IPS DF 19.7 (cell line): ENCODE results near the gene F7.

Experiments used
- DNase-seq: peaks from one replicate; pipeline ENCODE4 v3.0.0-alpha.2; 2013; ENCODE audit warnings: low read depth, low spot score

The F7 gene

GRCh38 chr13:113137691-113138298 lies 32.2 kb downstream of the F7 start:
- no peak for DNase-seq

GRCh38 chr13:113138792-113139551 lies 33.4 kb downstream of the F7 start:
- no peak for DNase-seq

- DNase-seq = no peak
Measured at GRCh38 chr13:113139577-113139976, 34.0 kb downstream of the F7 start.

- DNase-seq = no peak
Measured at GRCh38 chr13:113140677-113141600, 35.3 kb downstream of the F7 start.

- DNase-seq = no peak
Measured at GRCh38 chr13:113141601-113141970, 36.0 kb downstream of the F7 start.

- DNase-seq = no peak
Measured at GRCh38 chr13:113142876-113143275, 37.3 kb downstream of the F7 start.

GRCh38 chr13:113143466-113144254 lies 38.1 kb downstream of the F7 start:
- no peak for DNase-seq

GRCh38 chr13:113144255-113144629 lies 38.7 kb downstream of the F7 start:
- DNase-seq = no peak

- DNase-seq = no peak
Measured at GRCh38 chr13:113145496-113145895, 39.9 kb downstream of the F7 start.

GRCh38 chr13:113145911-113146598 lies 40.5 kb downstream of the F7 start:
- DNase-seq = no peak

- DNase-seq = no peak
Measured at GRCh38 chr13:113146750-113147149, 41.2 kb downstream of the F7 start.

GRCh38 chr13:113147206-113147605 lies 41.6 kb downstream of the F7 start:
- no peak for DNase-seq

GRCh38 chr13:113148407-113148806 lies 42.8 kb downstream of the F7 start:
- no peak for DNase-seq

GRCh38 chr13:113148940-113149503 lies 43.4 kb downstream of the F7 start:
- DNase-seq = no peak

- no peak for DNase-seq
Measured at GRCh38 chr13:113149711-113150549, 44.3 kb downstream of the F7 start.

- DNase-seq = no peak
Measured at GRCh38 chr13:113150550-113151365, 45.2 kb downstream of the F7 start.

GRCh38 chr13:113151745-113152690 lies 46.4 kb downstream of the F7 start:
- no peak for DNase-seq

GRCh38 chr13:113152691-113152983 lies 47.0 kb downstream of the F7 start:
- DNase-seq = no peak
